OCI-LY7 (cell line): ENCODE data around the gene IQSEC1.

Source experiments
- CTCF ChIP-seq: fragments of 200-600 bp; sonication (generic); conservative IDR thresholded peaks from 2 replicates; pipeline ENCODE4 v1.5.1; 2014; ENCODE audit warnings: mild to moderate bottlenecking, antibody characterized with exemption, low read length, moderate library complexity, mixed read lengths
- EZH2phosphoT487 ChIP-seq: fragments of 200-600 bp; sonication (generic); IDR thresholded peaks from 2 replicates; pipeline ENCODE4 v1.6.1; 2018; ENCODE audit warnings: low read depth, borderline replicate concordance, mild to moderate bottlenecking, mixed run types, antibody characterized with exemption, low read length, moderate library complexity, mixed read lengths

GRCh38 chr3:12891985-12892839 lies 181.0 kb downstream of the IQSEC1 start:
- peak; percentile 95 for TF ChIP-seq CTCF
- no peak for TF ChIP-seq EZH2phosphoT487
